Central memory CD8-positive, alpha-beta T cell (primary cell): ENCODE measurements around the gene ARMC6.
"Not testable (repeated sequence)": the region's sequence is repeated elsewhere in the genome, so short reads cannot be mapped to it uniquely, and the experiment has no call there.

Experiments used
- ATAC-seq: fragments of 150-1000 bp; cut with Tn5 transposase; replicated peaks from 2 replicates; pipeline ENCODE4 v1.10.0; 2022; ENCODE audit warnings: mild to moderate bottlenecking, moderate FRiP score, moderate number of reproducible peaks; ENCODE audit not compliant: poor library complexity, severe bottlenecking; ENCODE audit errors: extremely low read depth
- DNase-seq, 2 donors: peaks; one replicate each; pipeline ENCODE4 v3.0.0; 2021; ENCODE audit warnings: low spot score in 2 of 2
- H3K27ac Mint-ChIP-seq: one replicate; pipeline ENCODE4 v1.8.0; 2022; ENCODE audit warnings: low read depth, mild to moderate bottlenecking, moderate library complexity, mixed read lengths
- H3K27me3 Mint-ChIP-seq: one replicate; pipeline ENCODE4 v1.8.0; 2022; ENCODE audit warnings: mixed read lengths
- H3K36me3 Mint-ChIP-seq: one replicate; pipeline ENCODE4 v1.8.0; 2022; ENCODE audit warnings: mild to moderate bottlenecking, moderate library complexity, mixed read lengths; ENCODE audit not compliant: insufficient read depth
- H3K4me1 Mint-ChIP-seq: one replicate; pipeline ENCODE4 v1.8.0; 2022; ENCODE audit warnings: mixed read lengths
- H3K4me3 Mint-ChIP-seq: one replicate; pipeline ENCODE4 v1.8.0; 2022; ENCODE audit warnings: mild to moderate bottlenecking, moderate library complexity, mixed read lengths
- H3K9me3 Mint-ChIP-seq: one replicate; pipeline ENCODE4 v1.8.0; 2022; ENCODE audit warnings: mixed read lengths

The ARMC6 gene

GRCh38 chr19:19098084-19098702 lies 64.8 kb downstream of the ARMC6 start:
- Mint-ChIP-seq H3K36me3 (peaks cover 23% of the 10 kb centered on the region), H3K27ac (no peak overlapping the region), H3K27me3 (no peaks in the 10 kb centered on the region), H3K9me3 (no peaks in the 10 kb centered on the region), H3K4me3 (no peak overlapping the region), H3K4me1 (peaks cover 6% of the 10 kb centered on the region)
- DNase-seq (no peak), ATAC-seq (no peak)

- Mint-ChIP-seq H3K9me3 (no peaks in the 10 kb centered on the region), H3K27me3 (no peaks in the 10 kb centered on the region), H3K36me3 (peaks cover 25% of the 10 kb centered on the region), H3K4me3 (no peak overlapping the region), H3K4me1 (peaks cover 6% of the 10 kb centered on the region), H3K27ac (no peak overlapping the region)
- DNase-seq (no peak), ATAC-seq (no peak)
Observed at GRCh38 chr19:19098703-19099632, 65.6 kb downstream of the ARMC6 start.

DNA sequence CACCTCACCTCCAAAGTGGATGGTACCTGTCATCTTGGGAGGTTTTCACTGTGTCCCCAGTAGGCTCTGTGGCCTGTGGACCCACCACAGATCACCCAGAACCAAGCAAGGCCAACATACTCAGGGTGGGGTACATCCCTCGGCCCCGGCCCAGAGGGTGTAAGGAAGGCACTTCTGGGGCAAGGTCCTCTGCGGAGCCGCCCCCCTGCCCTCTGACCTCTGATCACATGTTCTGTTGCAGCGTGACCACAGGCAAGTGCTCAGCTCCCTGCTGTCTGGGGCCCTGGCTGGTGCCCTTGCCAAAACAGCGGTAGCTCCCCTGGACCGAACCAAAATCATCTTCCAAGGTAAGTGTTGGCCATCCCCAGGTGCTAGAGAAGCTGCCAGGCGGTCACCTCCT lies 68.1 kb downstream of the ARMC6 start:
- Mint-ChIP-seq H3K9me3 (no peaks in the 10 kb centered on the region), H3K27ac (no peak overlapping the region), H3K36me3 (peaks cover 30% of the 10 kb centered on the region), H3K4me3 (no peak overlapping the region), H3K27me3 (no peaks in the 10 kb centered on the region), H3K4me1 (peaks cover 6% of the 10 kb centered on the region)
- DNase-seq (no peak), ATAC-seq (no peak)

DNA sequence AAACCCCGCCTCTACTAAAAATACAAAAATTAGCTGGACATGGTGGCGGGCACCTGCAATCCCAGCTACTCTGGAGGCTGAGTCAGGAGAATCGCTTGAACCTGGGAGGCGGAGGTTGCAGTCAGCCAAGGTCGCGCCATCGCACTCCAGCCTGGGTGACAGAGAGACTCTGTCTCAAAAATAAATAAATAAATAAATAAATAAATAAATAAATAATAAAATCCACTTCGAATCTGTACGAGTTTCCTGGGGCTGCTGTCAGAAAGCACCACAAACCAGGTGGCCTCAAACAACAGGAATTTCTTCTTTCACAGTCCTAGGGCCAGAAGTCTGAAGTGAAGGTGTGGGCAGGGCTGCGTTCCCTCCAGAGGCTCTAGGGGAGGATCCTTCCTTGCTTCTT lies 69.2 kb downstream of the ARMC6 start:
- H3K9me3 Mint-ChIP-seq, H3K4me3 Mint-ChIP-seq, DNase-seq, ATAC-seq, H3K4me1 Mint-ChIP-seq, H3K27me3 Mint-ChIP-seq, H3K27ac Mint-ChIP-seq: not testable (repeated sequence)
- H3K36me3 Mint-ChIP-seq, result peaks cover 30% of the 10 kb centered on the region

DNA sequence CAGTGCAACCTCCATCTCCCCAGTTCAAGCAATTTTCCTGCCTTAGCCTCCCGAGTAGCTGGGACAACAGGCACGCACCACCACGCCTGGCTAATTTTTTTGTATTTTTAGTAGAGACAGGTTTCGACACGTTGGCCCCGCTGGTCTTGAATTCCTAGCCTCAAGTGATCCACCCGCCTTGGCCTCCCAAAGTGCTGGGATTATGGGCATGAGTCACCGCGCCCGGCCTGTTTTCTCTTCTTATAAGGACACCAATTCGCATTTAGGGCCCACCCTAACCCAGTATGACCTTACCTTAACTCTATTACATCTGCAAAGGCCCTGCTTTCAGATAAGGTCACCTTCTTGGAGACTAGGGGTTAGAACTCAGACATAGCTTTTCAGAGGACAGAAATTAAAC lies 69.8 kb downstream of the ARMC6 start:
- Mint-ChIP-seq H3K4me1 (peaks cover 6% of the 10 kb centered on the region), H3K36me3 (peaks cover 28% of the 10 kb centered on the region), H3K27me3 (no peaks in the 10 kb centered on the region), H3K4me3 (no peak overlapping the region), H3K9me3 (no peaks in the 10 kb centered on the region), H3K27ac (no peak overlapping the region)
- DNase-seq, result no peak
- no peak for ATAC-seq

DNA sequence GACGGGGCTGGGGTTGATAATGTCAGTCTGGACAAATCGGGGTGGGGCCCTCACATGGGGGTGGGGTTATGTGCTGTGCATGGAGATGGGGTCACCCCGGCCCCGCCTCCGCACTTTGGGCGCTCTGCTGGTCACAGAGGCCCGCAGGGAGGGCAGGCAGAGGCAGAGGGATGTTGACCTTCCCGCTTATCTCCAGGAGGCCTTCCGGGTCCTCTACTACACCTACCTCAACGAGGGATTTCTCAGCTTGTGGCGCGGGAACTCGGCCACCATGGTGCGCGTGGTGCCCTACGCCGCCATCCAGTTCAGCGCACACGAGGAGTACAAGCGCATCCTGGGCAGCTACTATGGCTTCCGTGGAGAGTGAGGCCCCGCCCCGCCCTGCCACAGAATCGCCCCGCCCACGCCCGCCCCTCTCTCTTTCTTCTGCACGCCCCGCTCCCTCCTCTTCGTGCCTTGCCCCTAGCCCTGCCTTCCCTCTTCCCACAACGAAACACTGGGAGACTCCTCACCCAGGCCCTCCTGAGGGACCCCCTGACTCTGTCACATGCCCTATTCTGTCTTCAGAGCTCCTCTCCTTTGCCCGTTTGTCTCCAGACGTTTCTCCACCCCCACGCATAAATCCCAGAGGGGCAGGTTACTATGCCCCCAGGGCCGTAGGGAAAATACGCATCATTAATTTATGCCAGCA lies 72.1 kb downstream of the ARMC6 start:
- H3K36me3 Mint-ChIP-seq, result peaks cover 18% of the 10 kb centered on the region

DNA sequence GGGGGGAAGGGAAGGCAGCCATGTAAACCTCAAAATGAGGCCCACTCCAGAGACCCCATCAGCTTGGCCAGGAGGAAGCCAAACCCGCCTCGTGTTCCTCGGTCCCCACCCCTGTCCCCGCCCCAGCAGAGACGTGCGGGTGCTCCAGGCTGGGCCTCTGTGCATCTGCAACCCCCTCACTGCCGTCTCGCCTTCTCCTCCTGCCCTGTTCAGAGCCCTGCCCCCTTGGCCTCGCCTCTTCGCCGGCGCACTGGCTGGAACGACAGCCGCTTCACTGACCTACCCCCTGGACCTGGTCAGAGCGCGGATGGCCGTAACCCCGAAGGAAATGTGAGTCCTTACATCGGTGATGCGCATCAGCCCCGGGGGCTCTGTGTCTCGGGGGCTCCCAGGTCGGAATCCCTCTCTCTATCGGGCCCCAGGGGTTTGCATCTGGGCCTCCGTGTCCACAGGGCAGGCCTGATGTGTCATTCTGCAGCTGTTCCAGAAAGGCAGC lies 72.7 kb downstream of the ARMC6 start:
- no peak overlapping the region for H3K4me3 Mint-ChIP-seq
- DNase-seq, result no peak
- H3K27ac Mint-ChIP-seq, result no peak overlapping the region
- H3K27me3 Mint-ChIP-seq, result no peaks in the 10 kb centered on the region
- no peaks in the 10 kb centered on the region for H3K9me3 Mint-ChIP-seq
- peaks cover 16% of the 10 kb centered on the region for H3K36me3 Mint-ChIP-seq
- ATAC-seq, result no peak
- H3K4me1 Mint-ChIP-seq, result no peaks in the 10 kb centered on the region

More for the DNA sequence above, 72.1 kb downstream of the ARMC6 start:
- DNase-seq, result no peak
- no peak for ATAC-seq
- H3K27ac Mint-ChIP-seq, result no peak overlapping the region
- H3K4me3 Mint-ChIP-seq, result no peak overlapping the region
- H3K9me3 Mint-ChIP-seq, result no peaks in the 10 kb centered on the region
- H3K27me3 Mint-ChIP-seq, result no peaks in the 10 kb centered on the region
- H3K4me1 Mint-ChIP-seq, result peaks cover 2% of the 10 kb centered on the region

DNA sequence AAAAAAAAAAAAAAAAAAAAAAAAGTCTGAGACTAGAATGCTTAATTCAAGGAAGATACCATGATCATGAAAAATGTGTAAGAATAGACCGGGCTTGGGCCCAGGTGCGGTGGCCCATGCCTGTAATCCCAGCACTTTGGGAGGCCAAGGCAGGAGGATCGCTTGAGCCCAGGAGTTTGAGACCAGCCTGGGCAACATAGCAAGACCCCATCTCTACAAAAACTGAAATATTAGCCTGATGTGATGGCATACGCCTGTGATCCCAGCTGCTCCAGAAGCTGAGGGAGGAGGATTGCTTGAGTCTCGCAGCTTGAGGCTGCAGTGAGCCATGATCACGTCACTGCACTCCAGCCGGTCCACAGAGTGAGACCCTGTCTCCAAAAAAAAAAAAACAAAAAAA lies 73.5 kb downstream of the ARMC6 start:
- H3K4me3 Mint-ChIP-seq, H3K27ac Mint-ChIP-seq, ATAC-seq, DNase-seq, H3K9me3 Mint-ChIP-seq, H3K4me1 Mint-ChIP-seq, H3K27me3 Mint-ChIP-seq: not testable (repeated sequence)
- peaks cover 16% of the 10 kb centered on the region for H3K36me3 Mint-ChIP-seq

GRCh38 chr19:19107654-19108053 lies 74.3 kb downstream of the ARMC6 start:
- Mint-ChIP-seq H3K9me3 (no peaks in the 10 kb centered on the region), H3K4me3 (no peak overlapping the region), H3K36me3 (peaks cover 16% of the 10 kb centered on the region), H3K27ac (no peak overlapping the region), H3K4me1 (no peaks in the 10 kb centered on the region), H3K27me3 (no peaks in the 10 kb centered on the region)
- no peak for DNase-seq
- ATAC-seq, result no peak
